ENCODE data around the gene VCAN. TPM values are rescaled to one million over a fixed set of nuclear protein-coding genes. Genes with fewer than 3 reads are reported as not detected.

Gene VCAN
- total and polyA plus RNA-seq, 4 donors = 0.97 to 15.6 (median 4.8) TPM

DNA sequence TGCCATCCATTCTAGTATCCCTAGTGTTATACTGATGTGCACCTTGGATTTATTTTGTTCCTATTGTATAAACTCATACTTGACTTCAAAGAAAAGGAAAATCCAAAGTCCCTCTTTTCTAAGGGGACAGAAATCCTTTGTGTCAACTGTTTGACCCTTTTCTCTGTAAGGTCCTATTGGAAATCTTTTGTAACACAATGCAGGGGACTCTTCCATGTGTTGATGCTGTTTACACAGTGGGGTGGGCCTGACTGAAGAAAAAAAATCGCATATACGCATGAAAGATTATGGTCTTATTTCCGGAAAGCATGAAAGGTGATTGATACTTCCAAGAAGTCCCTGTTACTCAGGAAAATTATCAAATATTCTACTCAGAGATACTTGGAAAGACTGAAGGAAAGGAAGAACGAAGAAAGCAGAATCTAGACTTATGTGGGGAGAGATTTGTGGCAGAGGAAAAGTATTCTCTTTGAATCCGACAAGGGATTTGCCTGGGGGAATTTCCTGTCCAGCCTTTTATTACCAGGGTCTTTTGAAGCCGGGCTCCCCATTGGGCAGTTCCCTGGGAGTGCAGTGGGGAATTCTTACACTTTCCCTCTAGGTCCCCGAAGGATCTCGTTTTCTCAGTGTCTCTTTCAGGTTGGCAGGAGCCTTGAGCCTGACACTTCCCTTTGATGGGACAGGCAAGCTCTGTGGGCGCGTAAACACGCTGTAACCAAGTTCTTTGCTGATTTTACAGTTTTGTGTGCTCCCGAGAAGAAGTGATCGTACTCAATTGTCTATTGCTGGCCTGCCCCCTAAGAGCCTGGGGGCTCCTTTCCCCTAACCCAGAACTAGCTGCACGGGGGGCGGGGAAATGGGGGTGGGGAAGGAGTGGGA, 779 bp upstream of the VCAN start:
- Histone ChIP-seq H3K27ac (ENCODE audit: low read depth in 1 of 2, low read length in 2 of 2) (no peak overlapping the region), H3K27me3 (ENCODE audit: control insufficient read depth in 4 of 4, insufficient read depth in 4 of 4, low read length in 3 of 4) (peaks cover 0 to 23% (median 5%) of the 10 kb centered on the region in 4 donors), H3K4me1 (ENCODE audit: control insufficient read depth in 4 of 4, insufficient read depth in 4 of 4, low read length in 3 of 4) (peaks cover 11 to 34% (median 22%) of the 10 kb centered on the region in 4 donors), H3K4me3 (ENCODE audit: low read depth in 1 of 3, low read length in 3 of 3) (peak overlapping the region in 1 of 3 donors; percentile 17), H3K9me3 (ENCODE audit: control insufficient read depth in 4 of 4, low read length in 3 of 4) (no peaks in the 10 kb centered on the region), H3K9ac (ENCODE audit: low read depth in 1 of 2, low read length in 2 of 2) (no peak overlapping the region), H3K36me3 (ENCODE audit: control insufficient read depth in 4 of 4, insufficient read depth in 3 of 4, low read depth in 1 of 4, low read length in 3 of 4) (no peaks in the 10 kb centered on the region)
- WGBS = 8% methylated on average over 15 of the region's 15 CpGs
- DNase-seq (ENCODE audit: low spot score) = no peak
- no peak for TF ChIP-seq FOXA2 (IDR thresholded peaks at IDR 0.05)
- no peak for TF ChIP-seq EGR1 (IDR thresholded peaks at IDR 0.05; ENCODE audit: low read depth in 2 of 2)
- TF ChIP-seq GABPA (IDR thresholded peaks at IDR 0.05 in 1 of 2, conservative IDR thresholded peaks at IDR 0.05 in 1 of 2) = no peak
- TF ChIP-seq SP1 (IDR thresholded peaks at IDR 0.05) = no peak
- no peak for TF ChIP-seq NR2F2 (IDR thresholded peaks at IDR 0.05)
- TF ChIP-seq RXRA (IDR thresholded peaks at IDR 0.05) = no peak
- TF ChIP-seq, protein P1, sequence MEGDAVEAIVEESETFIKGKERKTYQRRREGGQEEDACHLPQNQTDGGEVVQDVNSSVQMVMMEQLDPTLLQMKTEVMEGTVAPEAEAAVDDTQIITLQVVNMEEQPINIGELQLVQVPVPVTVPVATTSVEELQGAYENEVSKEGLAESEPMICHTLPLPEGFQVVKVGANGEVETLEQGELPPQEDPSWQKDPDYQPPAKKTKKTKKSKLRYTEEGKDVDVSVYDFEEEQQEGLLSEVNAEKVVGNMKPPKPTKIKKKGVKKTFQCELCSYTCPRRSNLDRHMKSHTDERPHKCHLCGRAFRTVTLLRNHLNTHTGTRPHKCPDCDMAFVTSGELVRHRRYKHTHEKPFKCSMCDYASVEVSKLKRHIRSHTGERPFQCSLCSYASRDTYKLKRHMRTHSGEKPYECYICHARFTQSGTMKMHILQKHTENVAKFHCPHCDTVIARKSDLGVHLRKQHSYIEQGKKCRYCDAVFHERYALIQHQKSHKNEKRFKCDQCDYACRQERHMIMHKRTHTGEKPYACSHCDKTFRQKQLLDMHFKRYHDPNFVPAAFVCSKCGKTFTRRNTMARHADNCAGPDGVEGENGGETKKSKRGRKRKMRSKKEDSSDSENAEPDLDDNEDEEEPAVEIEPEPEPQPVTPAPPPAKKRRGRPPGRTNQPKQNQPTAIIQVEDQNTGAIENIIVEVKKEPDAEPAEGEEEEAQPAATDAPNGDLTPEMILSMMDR (IDR thresholded peaks at IDR 0.05; ENCODE audit: low read depth, low read length, missing input control) = no peak

DNA sequence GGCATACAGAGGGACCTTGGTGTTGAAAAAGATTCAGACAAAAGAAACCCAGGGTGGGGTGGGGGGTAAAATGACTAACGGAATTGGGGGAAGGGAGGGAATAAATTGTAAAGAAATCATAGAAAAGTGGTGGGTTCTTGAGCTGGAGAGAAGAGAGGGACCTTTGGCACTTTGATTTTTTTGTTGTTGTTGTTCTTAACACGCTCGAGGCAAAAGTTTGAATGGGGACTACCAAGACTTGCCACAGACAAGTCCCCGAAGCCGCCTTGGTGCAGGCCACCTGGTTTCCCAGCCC, 616 bp downstream of the VCAN start:
- DNase-seq (ENCODE audit: low spot score) = no peak
- Histone ChIP-seq H3K9ac (ENCODE audit: low read depth in 1 of 2, low read length in 2 of 2) (no peak overlapping the region), H3K27ac (ENCODE audit: low read depth in 1 of 2, low read length in 2 of 2) (no peak overlapping the region), H3K27me3 (ENCODE audit: control insufficient read depth in 4 of 4, insufficient read depth in 4 of 4, low read length in 3 of 4) (peaks cover 0 to 20% (median 6%) of the 10 kb centered on the region in 4 donors), H3K36me3 (ENCODE audit: control insufficient read depth in 4 of 4, insufficient read depth in 3 of 4, low read depth in 1 of 4, low read length in 3 of 4) (no peaks in the 10 kb centered on the region), H3K9me3 (ENCODE audit: control insufficient read depth in 4 of 4, low read length in 3 of 4) (no peaks in the 10 kb centered on the region), H3K4me1 (ENCODE audit: control insufficient read depth in 4 of 4, insufficient read depth in 4 of 4, low read length in 3 of 4) (peaks cover 11 to 34% (median 22%) of the 10 kb centered on the region in 4 donors), H3K4me3 (ENCODE audit: low read depth in 1 of 3, low read length in 3 of 3) (peak overlapping the region in 1 of 3 donors; percentile 47)
- WGBS = 1% methylated on average over 5 of the region's 5 CpGs
- TF ChIP-seq, protein P1 (IDR thresholded peaks at IDR 0.05; ENCODE audit: low read depth, low read length, missing input control) = no peak
- TF ChIP-seq, protein P2, sequence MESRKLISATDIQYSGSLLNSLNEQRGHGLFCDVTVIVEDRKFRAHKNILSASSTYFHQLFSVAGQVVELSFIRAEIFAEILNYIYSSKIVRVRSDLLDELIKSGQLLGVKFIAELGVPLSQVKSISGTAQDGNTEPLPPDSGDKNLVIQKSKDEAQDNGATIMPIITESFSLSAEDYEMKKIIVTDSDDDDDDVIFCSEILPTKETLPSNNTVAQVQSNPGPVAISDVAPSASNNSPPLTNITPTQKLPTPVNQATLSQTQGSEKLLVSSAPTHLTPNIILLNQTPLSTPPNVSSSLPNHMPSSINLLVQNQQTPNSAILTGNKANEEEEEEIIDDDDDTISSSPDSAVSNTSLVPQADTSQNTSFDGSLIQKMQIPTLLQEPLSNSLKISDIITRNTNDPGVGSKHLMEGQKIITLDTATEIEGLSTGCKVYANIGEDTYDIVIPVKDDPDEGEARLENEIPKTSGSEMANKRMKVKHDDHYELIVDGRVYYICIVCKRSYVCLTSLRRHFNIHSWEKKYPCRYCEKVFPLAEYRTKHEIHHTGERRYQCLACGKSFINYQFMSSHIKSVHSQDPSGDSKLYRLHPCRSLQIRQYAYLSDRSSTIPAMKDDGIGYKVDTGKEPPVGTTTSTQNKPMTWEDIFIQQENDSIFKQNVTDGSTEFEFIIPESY (IDR thresholded peaks at IDR 0.05) = no peak
- TF ChIP-seq, protein P3, sequence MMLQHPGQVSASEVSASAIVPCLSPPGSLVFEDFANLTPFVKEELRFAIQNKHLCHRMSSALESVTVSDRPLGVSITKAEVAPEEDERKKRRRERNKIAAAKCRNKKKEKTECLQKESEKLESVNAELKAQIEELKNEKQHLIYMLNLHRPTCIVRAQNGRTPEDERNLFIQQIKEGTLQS (IDR thresholded peaks at IDR 0.05) = no peak
- TF ChIP-seq, protein P4, sequence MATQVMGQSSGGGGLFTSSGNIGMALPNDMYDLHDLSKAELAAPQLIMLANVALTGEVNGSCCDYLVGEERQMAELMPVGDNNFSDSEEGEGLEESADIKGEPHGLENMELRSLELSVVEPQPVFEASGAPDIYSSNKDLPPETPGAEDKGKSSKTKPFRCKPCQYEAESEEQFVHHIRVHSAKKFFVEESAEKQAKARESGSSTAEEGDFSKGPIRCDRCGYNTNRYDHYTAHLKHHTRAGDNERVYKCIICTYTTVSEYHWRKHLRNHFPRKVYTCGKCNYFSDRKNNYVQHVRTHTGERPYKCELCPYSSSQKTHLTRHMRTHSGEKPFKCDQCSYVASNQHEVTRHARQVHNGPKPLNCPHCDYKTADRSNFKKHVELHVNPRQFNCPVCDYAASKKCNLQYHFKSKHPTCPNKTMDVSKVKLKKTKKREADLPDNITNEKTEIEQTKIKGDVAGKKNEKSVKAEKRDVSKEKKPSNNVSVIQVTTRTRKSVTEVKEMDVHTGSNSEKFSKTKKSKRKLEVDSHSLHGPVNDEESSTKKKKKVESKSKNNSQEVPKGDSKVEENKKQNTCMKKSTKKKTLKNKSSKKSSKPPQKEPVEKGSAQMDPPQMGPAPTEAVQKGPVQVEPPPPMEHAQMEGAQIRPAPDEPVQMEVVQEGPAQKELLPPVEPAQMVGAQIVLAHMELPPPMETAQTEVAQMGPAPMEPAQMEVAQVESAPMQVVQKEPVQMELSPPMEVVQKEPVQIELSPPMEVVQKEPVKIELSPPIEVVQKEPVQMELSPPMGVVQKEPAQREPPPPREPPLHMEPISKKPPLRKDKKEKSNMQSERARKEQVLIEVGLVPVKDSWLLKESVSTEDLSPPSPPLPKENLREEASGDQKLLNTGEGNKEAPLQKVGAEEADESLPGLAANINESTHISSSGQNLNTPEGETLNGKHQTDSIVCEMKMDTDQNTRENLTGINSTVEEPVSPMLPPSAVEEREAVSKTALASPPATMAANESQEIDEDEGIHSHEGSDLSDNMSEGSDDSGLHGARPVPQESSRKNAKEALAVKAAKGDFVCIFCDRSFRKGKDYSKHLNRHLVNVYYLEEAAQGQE (IDR thresholded peaks at IDR 0.05) = no peak
- no peak for TF ChIP-seq NR2F2 (IDR thresholded peaks at IDR 0.05)
- TF ChIP-seq RAD21 (IDR thresholded peaks at IDR 0.05) = no peak
- TF ChIP-seq HNF4G (IDR thresholded peaks at IDR 0.05) = no peak
- no peak for TF ChIP-seq JUND (IDR thresholded peaks at IDR 0.05)
- no peak for TF ChIP-seq YY1 (IDR thresholded peaks at IDR 0.05)
- TF ChIP-seq FOXA2 (IDR thresholded peaks at IDR 0.05) = no peak
- TF ChIP-seq, protein P5, sequence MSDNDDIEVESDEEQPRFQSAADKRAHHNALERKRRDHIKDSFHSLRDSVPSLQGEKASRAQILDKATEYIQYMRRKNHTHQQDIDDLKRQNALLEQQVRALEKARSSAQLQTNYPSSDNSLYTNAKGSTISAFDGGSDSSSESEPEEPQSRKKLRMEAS (IDR thresholded peaks at IDR 0.05) = no peak
- TF ChIP-seq TAF1 (conservative IDR thresholded peaks at IDR 0.05) = no peak
- no peak for TF ChIP-seq FOXA1 (IDR thresholded peaks at IDR 0.05)
- TF ChIP-seq EGR1 (IDR thresholded peaks at IDR 0.05; ENCODE audit: low read depth in 2 of 2) = no peak
- no peak for TF ChIP-seq RXRA (IDR thresholded peaks at IDR 0.05)
- TF ChIP-seq HNF4A (conservative IDR thresholded peaks at IDR 0.05) = no peak
- no peak for TF ChIP-seq GABPA (IDR thresholded peaks at IDR 0.05 in 1 of 2, conservative IDR thresholded peaks at IDR 0.05 in 1 of 2)

All from liver (tissue), 9 donors.